ENCODE data around the gene LNX1. TPM values are rescaled to one million over a fixed set of nuclear protein-coding genes. Genes with fewer than 3 reads are reported as not detected.

LNX1 gene
- total RNA-seq (2013), result 0.04 TPM
- polyA plus RNA-seq, result under 1 TPM in 2 of 3 donors, not detected in 1; 0.09 to 0.13 TPM
- not detected in 2 replicates for polyA minus RNA-seq
- 0.07 to 3.5 (median 0.43) reads per million in 11 experiments for total RNA-seq

- Histone ChIP-seq H4K20me1 (ENCODE audit: insufficient read depth, low read length) (no peaks in the 10 kb centered on the region), H3K9me3 (replicated peaks in 1 of 2; ENCODE audit: control insufficient read depth in 1 of 2, insufficient read depth in 1 of 2, low read length in 2 of 2) (no peaks in the 10 kb centered on the region), H3K4me2 (replicated peaks; ENCODE audit: extremely low read depth, low read length, poor library complexity, severe bottlenecking) (peak within 1 kb of the TSS; percentile 56), H3K4me1 (ENCODE audit: control insufficient read depth in 1 of 2, insufficient read depth in 2 of 2, low read length in 2 of 2) (peaks cover 23 to 24% of the 10 kb centered on the region in 2 donors), H3K9ac (ENCODE audit: insufficient read depth, low read length, poor library complexity, severe bottlenecking) (no peak within 1 kb of the TSS), H3K79me2 (ENCODE audit: insufficient read depth, low read length) (no peaks in the 10 kb centered on the region), H3K36me3 (replicated peaks in 1 of 2; ENCODE audit: control insufficient read depth in 1 of 2, insufficient read depth in 2 of 2, low read length in 2 of 2) (no peaks in the 10 kb centered on the region), H3K4me3 (replicated peaks in 1 of 3; ENCODE audit: low read depth in 2 of 3, low read length in 3 of 3) (peak within 1 kb of the TSS in 2 of 3 experiments; percentile 8 to 62), H3K27me3 (ENCODE audit: control insufficient read depth in 2 of 2, insufficient read depth in 2 of 2, low read length in 2 of 2) (no peaks in the 10 kb centered on the region), H2AFZ (ENCODE audit: insufficient read depth, low read depth, low read length, poor library complexity, severe bottlenecking) (peak within 1 kb of the TSS; percentile 37), H3K27ac (ENCODE audit: low read depth in 1 of 2, low read length in 2 of 2) (no peak within 1 kb of the TSS)
- intact Hi-C loops (cut with micrococcal nuclease), result no loop called here
- Mint-ChIP-seq H3K4me1 (peaks cover 29% of the 10 kb centered on the region), H3K27ac (peak within 1 kb of the TSS in 2 of 7 donors; percentile 46 to 64), H3K36me3 (no peaks in the 10 kb centered on the region), H3K27me3 (ENCODE audit: low read depth in 3 of 3) (peaks cover 2 to 13% (median 9%) of the 10 kb centered on the region in 3 donors), H3K4me3 (peak within 1 kb of the TSS; percentile 56 to 68), H3K9me3 (no peaks in the 10 kb centered on the region)
- TF ChIP-seq, protein P1, sequence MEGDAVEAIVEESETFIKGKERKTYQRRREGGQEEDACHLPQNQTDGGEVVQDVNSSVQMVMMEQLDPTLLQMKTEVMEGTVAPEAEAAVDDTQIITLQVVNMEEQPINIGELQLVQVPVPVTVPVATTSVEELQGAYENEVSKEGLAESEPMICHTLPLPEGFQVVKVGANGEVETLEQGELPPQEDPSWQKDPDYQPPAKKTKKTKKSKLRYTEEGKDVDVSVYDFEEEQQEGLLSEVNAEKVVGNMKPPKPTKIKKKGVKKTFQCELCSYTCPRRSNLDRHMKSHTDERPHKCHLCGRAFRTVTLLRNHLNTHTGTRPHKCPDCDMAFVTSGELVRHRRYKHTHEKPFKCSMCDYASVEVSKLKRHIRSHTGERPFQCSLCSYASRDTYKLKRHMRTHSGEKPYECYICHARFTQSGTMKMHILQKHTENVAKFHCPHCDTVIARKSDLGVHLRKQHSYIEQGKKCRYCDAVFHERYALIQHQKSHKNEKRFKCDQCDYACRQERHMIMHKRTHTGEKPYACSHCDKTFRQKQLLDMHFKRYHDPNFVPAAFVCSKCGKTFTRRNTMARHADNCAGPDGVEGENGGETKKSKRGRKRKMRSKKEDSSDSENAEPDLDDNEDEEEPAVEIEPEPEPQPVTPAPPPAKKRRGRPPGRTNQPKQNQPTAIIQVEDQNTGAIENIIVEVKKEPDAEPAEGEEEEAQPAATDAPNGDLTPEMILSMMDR (IDR thresholded peaks at IDR 0.05), result no peak
- 26% methylated on average over 9 of the region's 13 CpGs for WGBS (ENCODE audit: insufficient coverage)
- peak; percentile 1 to 39 (median 15) for DNase-seq
Measured at GRCh38 chr4:53591372-53591892, at the start of gene LNX1. TSS of gene LNX1 (minus strand) at chr4:53591486. CDS start at chr4:53574002, 17,484 bp downstream.

DNA sequence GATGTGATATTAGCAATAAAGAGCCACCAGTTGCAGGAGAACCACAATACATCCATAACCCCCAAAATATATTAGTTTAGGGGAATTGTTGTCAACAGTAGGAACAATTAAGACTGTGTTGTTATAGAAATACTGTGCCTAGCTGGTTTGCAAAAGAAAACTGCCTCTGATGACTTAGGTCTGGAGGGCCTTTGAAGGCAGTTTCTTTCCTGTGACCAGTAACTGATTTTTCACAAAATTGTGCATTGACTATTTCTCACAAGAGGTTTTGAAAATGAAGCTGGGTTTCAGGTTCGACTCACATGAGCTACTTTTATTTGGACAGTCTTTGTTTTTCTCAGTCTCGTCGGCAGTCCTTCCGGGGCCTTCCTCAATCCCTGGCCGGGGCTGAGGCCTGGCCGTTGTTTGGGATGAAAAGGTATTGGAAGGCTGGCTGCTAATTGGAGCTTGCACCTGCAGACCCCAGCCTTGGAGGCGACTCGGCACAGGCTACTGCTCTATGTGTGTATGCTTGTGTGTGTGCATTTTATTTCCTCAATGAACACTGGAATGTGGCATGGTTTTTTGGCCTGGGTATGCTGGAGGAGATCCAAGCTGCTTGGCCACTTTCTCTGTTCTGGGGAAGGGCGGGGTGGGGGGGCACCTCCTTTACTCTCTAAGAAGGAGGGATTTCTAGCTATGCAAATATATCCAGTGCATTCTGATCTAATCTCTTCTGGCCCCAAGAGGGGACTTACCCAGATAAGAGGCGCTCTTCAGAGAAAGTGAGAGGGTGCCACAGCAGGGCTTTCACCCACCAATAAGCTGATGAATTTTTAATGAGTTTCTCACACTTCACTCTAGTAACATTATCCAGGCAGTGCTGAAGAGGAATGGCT is 49.5 kb upstream of the LNX1 start:
- TF ChIP-seq, protein P1 (IDR thresholded peaks at IDR 0.05), result no peak
- no peak overlapping the region for H3K4me2 ChIP-seq (replicated peaks; ENCODE audit: extremely low read depth, low read length, poor library complexity, severe bottlenecking)
- H3K27ac Mint-ChIP-seq, result no peak overlapping the region
- H3K36me3 ChIP-seq (replicated peaks in 1 of 2; ENCODE audit: control insufficient read depth in 1 of 2, insufficient read depth in 2 of 2, low read length in 2 of 2), result no peaks in the 10 kb centered on the region
- H3K36me3 Mint-ChIP-seq, result no peaks in the 10 kb centered on the region
- no peak overlapping the region for H2AFZ ChIP-seq (ENCODE audit: insufficient read depth, low read depth, low read length, poor library complexity, severe bottlenecking)
- no peak overlapping the region for H3K27ac ChIP-seq (ENCODE audit: low read depth in 1 of 2, low read length in 2 of 2)
- no peak overlapping the region for H3K4me3 Mint-ChIP-seq
- no peaks in the 10 kb centered on the region for H3K9me3 ChIP-seq (replicated peaks in 1 of 2; ENCODE audit: control insufficient read depth in 1 of 2, insufficient read depth in 1 of 2, low read length in 2 of 2)
- H3K9ac ChIP-seq (ENCODE audit: insufficient read depth, low read length, poor library complexity, severe bottlenecking), result no peak overlapping the region
- H3K9me3 Mint-ChIP-seq, result no peaks in the 10 kb centered on the region
- H3K27me3 Mint-ChIP-seq (ENCODE audit: low read depth in 3 of 3), result peaks cover 0 to 4% (median 3%) of the 10 kb centered on the region in 3 donors
- H3K4me3 ChIP-seq (replicated peaks in 1 of 3; ENCODE audit: low read depth in 2 of 3, low read length in 3 of 3), result no peak overlapping the region
- no peaks in the 10 kb centered on the region for H4K20me1 ChIP-seq (ENCODE audit: insufficient read depth, low read length)
- no peaks in the 10 kb centered on the region for H3K79me2 ChIP-seq (ENCODE audit: insufficient read depth, low read length)
- peaks cover 10% of the 10 kb centered on the region for H3K4me1 Mint-ChIP-seq
- no peaks in the 10 kb centered on the region for H3K27me3 ChIP-seq (ENCODE audit: control insufficient read depth in 2 of 2, insufficient read depth in 2 of 2, low read length in 2 of 2)
- no peak for DNase-seq
- H3K4me1 ChIP-seq (ENCODE audit: control insufficient read depth in 1 of 2, insufficient read depth in 2 of 2, low read length in 2 of 2), result peaks cover 0 to 8% of the 10 kb centered on the region in 2 donors
- 96% methylated on average over 4 of the region's 10 CpGs for WGBS (ENCODE audit: insufficient coverage)
- intact Hi-C loops (cut with micrococcal nuclease), result no loop called here

All from CD14-positive monocyte (primary cell).